C4-2B (cell line): ENCODE data around the gene BET1L.

Experiments
- CTCF ChIP-seq: fragments of 450-650 bp; conservative IDR thresholded peaks from 2 replicates; pipeline ENCODE4 v1.5.1; 2017; ENCODE audit warnings: mild to moderate bottlenecking
- ZFX ChIP-seq: fragments of 450-650 bp; IDR thresholded peaks from 2 replicates; pipeline ENCODE4 v1.6.1; 2017

GRCh38 chr11:211741-212140 is 4.5 kb upstream of the BET1L start:
- TF ChIP-seq CTCF = no peak
- TF ChIP-seq ZFX = no peak
